GM21529 (cell line): ENCODE results near the gene FOXD3.
"Not testable (repeated sequence)": the region's sequence is repeated elsewhere in the genome, so short reads cannot be mapped to it uniquely, and the experiment has no call there.

Source experiments
- ATAC-seq: cut with Tn5 transposase; IDR thresholded peaks from one replicate; pipeline ENCODE4 v1.9.1; 2021; ENCODE audit not compliant: unreplicated experiment

The FOXD3 gene

GRCh38 chr1:63356234-63356633, 33.9 kb downstream of the FOXD3 start:
- not testable (repeated sequence) for ATAC-seq

- ATAC-seq, result no peak
These were observed 37.2 kb downstream of the FOXD3 start for GRCh38 chr1:63359561-63359960.

GRCh38 chr1:63362073-63362472, 39.7 kb downstream of the FOXD3 start:
- ATAC-seq, result no peak

- ATAC-seq, result no peak
These were observed 40.2 kb downstream of the FOXD3 start for GRCh38 chr1:63362578-63362977.

- no peak for ATAC-seq
These were observed 40.6 kb downstream of the FOXD3 start for GRCh38 chr1:63363014-63363413.

- no peak for ATAC-seq
These were observed 44.5 kb downstream of the FOXD3 start for GRCh38 chr1:63366908-63367214.

- ATAC-seq, result peak; percentile 94
These were observed 45.1 kb downstream of the FOXD3 start, which contains the start of gene ALG6 for GRCh38 chr1:63367215-63368103. TSS of gene ALG6 (plus strand) at chr1:63367627. CDS start at chr1:63370978, 3,351 bp downstream.

GRCh38 chr1:63368131-63368530, 45.8 kb downstream of the FOXD3 start:
- ATAC-seq, result peak; percentile 9
